Gastroesophageal sphincter (tissue), 3 donors: ENCODE results near the gene VWA8.

ENCODE experiments used
- CTCF ChIP-seq, 4 experiments: fragments of 200-600 bp in 2 of 4; fragments of 450-650 bp in 2 of 4; sonication (generic) in 1 of 4; IDR thresholded peaks; one replicate each; pipeline ENCODE4 v1.5.1; 2017 to 2019; ENCODE audit warnings: antibody characterized with exemption in 4 of 4, mild to moderate bottlenecking in 2 of 4, moderate library complexity in 2 of 4
- POLR2A ChIP-seq, 2 donors: fragments of 450-650 bp; IDR thresholded peaks; one replicate each; pipeline ENCODE4 v1.6.1; 2017; ENCODE audit warnings: antibody characterized with exemption in 2 of 2, mild to moderate bottlenecking in 2 of 2, moderate library complexity in 1 of 2

GRCh38 chr13:41658057-41658661, 302.8 kb downstream of the VWA8 start:
- TF ChIP-seq CTCF (IDR thresholded peaks at IDR 0.05) (no peak), POLR2A (IDR thresholded peaks at IDR 0.05) (no peak)
